OCI-LY1 (cell line): ENCODE measurements around the gene SHISAL2A.

Source experiments
- H2AFZ ChIP-seq: fragments of 200-600 bp; sonication (generic), shearing (Covaris generic); 2 replicates; pipeline ENCODE4 v1.6.0; 2014; ENCODE audit warnings: antibody characterized with exemption, mild to moderate bottlenecking, low read length
- H3F3A ChIP-seq: fragments of 200-600 bp; sonication (generic), shearing (Covaris generic); 2 replicates; pipeline ENCODE4 v1.6.0; 2014; ENCODE audit warnings: mild to moderate bottlenecking, antibody characterized with exemption, low read length, moderate library complexity; ENCODE audit not compliant: insufficient read depth
- H3K27ac ChIP-seq: fragments of 200-600 bp; sonication (generic); 2 replicates; pipeline ENCODE4 v1.5.1; 2014; ENCODE audit warnings: low read length, mixed run types, mild to moderate bottlenecking, low read depth; ENCODE audit not compliant: poor library complexity, severe bottlenecking
- H3K27me3 ChIP-seq: fragments of 200-600 bp; sonication (generic); 2 replicates; pipeline ENCODE4 v1.6.0; 2014; ENCODE audit warnings: antibody characterized with exemption, mild to moderate bottlenecking, low read length, moderate library complexity; ENCODE audit not compliant: insufficient read depth
- H3K36me3 ChIP-seq: fragments of 200-600 bp; sonication (generic); 2 replicates; pipeline ENCODE4 v1.6.1; 2014; ENCODE audit warnings: mild to moderate bottlenecking, antibody characterized with exemption, low read length, moderate library complexity, mixed read lengths; ENCODE audit not compliant: insufficient read depth
- H3K4me1 ChIP-seq: fragments of 200-600 bp; sonication (generic); 2 replicates; pipeline ENCODE4 v1.5.1; 2014; ENCODE audit warnings: mild to moderate bottlenecking, low read length, moderate library complexity; ENCODE audit not compliant: insufficient read depth, severe bottlenecking
- H3K4me2 ChIP-seq: fragments of 200-600 bp; sonication (generic), shearing (Covaris generic); 2 replicates; pipeline ENCODE4 v1.6.1; 2014; ENCODE audit warnings: low read length
- H3K4me3 ChIP-seq: fragments of 200-600 bp; sonication (generic); 2 replicates; pipeline ENCODE4 v1.5.1; 2014; ENCODE audit warnings: low read length, low read depth, mild to moderate bottlenecking, mixed read lengths; ENCODE audit not compliant: poor library complexity, severe bottlenecking
- H3K79me2 ChIP-seq: fragments of 200-600 bp; shearing (Covaris generic); 2 replicates; pipeline ENCODE4 v1.6.1; 2016; ENCODE audit warnings: mixed run types, low read length, mixed read lengths; ENCODE audit not compliant: insufficient read depth
- H3K9ac ChIP-seq: fragments of 200-600 bp; sonication (generic), shearing (Covaris generic); 2 replicates; pipeline ENCODE4 v1.6.1; 2014; ENCODE audit warnings: mild to moderate bottlenecking, low read length, mixed read lengths
- H3K9me2 ChIP-seq: fragments of 200-600 bp; sonication (generic), shearing (Covaris generic); 2 replicates; pipeline ENCODE4 v1.6.1; 2014; ENCODE audit warnings: low read depth, mild to moderate bottlenecking, low read length, mixed read lengths
- H3K9me3 ChIP-seq: fragments of 200-600 bp; shearing (Covaris generic); 2 replicates; pipeline ENCODE4 v1.6.1; 2014; ENCODE audit warnings: low read length, mixed read lengths
- H4K20me1 ChIP-seq: fragments of 200-600 bp; sonication (generic), shearing (Covaris generic); 2 replicates; pipeline ENCODE4 v1.6.0; 2016; ENCODE audit warnings: mild to moderate bottlenecking, low read length; ENCODE audit not compliant: insufficient read depth
- CTCF ChIP-seq: fragments of 200-600 bp; sonication (generic), shearing (Covaris generic); IDR thresholded peaks from 2 replicates; pipeline ENCODE4 v1.5.1; 2017; ENCODE audit warnings: mild to moderate bottlenecking, antibody characterized with exemption, low read length, moderate library complexity, mixed read lengths
- EZH2 ChIP-seq: fragments of 200-600 bp; sonication (generic), shearing (Covaris generic); IDR thresholded peaks from 2 replicates; pipeline ENCODE4 v1.8.0; 2017; ENCODE audit warnings: borderline replicate concordance, mixed run types, mild to moderate bottlenecking, antibody characterized with exemption, low read length, moderate library complexity, mixed read lengths

The SHISAL2A gene

GRCh38 chr1:52660807-52661206, 27.8 kb downstream of the SHISAL2A start:
- Histone ChIP-seq H3K4me1 (peaks cover 16% of the 10 kb centered on the region), H3K9me2 (no peaks in the 10 kb centered on the region), H3K79me2 (no peaks in the 10 kb centered on the region), H3K27ac (no peak overlapping the region), H3K36me3 (peaks cover 14% of the 10 kb centered on the region; the same call in 1 of the 2 replicates), H3K4me2 (no peak overlapping the region), H3K27me3 (no peaks in the 10 kb centered on the region), H4K20me1 (no peaks in the 10 kb centered on the region), H3K4me3 (no peak overlapping the region), H3K9ac (no peak overlapping the region), H3F3A (no peaks in the 10 kb centered on the region), H2AFZ (no peak overlapping the region), H3K9me3 (no peaks in the 10 kb centered on the region)
- TF ChIP-seq EZH2 (no peak), CTCF (no peak)

- H3K9ac ChIP-seq: no peak overlapping the region
- H3K27me3 ChIP-seq: no peaks in the 10 kb centered on the region
- H3F3A ChIP-seq: no peaks in the 10 kb centered on the region
- no peaks in the 10 kb centered on the region for H3K79me2 ChIP-seq
- H3K4me2 ChIP-seq: no peak overlapping the region
- no peak overlapping the region for H2AFZ ChIP-seq
- peaks cover 7% of the 10 kb centered on the region; the same call in 1 of the 2 replicates for H3K36me3 ChIP-seq
- H3K4me1 ChIP-seq: peaks cover 16% of the 10 kb centered on the region
- H3K4me3 ChIP-seq: no peak overlapping the region
- H4K20me1 ChIP-seq: no peaks in the 10 kb centered on the region
- no peak overlapping the region for H3K27ac ChIP-seq
- TF ChIP-seq EZH2 (no peak), CTCF (no peak)
- no peaks in the 10 kb centered on the region for H3K9me3 ChIP-seq
- H3K9me2 ChIP-seq: no peaks in the 10 kb centered on the region
These were observed 29.8 kb downstream of the SHISAL2A start for GRCh38 chr1:52662645-52663313.

DNA sequence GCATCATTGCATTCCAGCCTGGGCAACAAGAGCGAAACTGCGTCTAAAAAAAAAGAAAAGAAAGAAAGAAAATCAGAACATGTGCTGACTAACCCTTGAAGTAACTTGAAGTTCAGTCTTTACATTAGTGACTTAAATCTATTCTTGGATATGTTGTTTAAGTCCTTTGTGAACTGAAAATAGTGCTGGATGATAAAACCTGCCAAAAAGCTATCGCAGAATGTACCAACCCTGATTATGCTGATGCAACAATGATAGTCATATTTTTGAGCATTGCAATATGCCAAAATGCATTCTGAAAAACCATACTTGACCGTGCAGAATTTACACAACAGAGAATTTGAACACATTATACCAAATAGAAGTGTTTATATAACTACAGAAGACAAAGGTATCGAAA, 30.7 kb downstream of the SHISAL2A start:
- Histone ChIP-seq H3K4me2 (no peak overlapping the region), H3K79me2 (no peaks in the 10 kb centered on the region), H3F3A (no peaks in the 10 kb centered on the region), H3K36me3 (peaks cover 7% of the 10 kb centered on the region; the same call in 1 of the 2 replicates), H3K4me1 (peaks cover 15% of the 10 kb centered on the region), H3K9me2 (no peaks in the 10 kb centered on the region), H3K9ac (no peak overlapping the region), H4K20me1 (no peaks in the 10 kb centered on the region), H2AFZ (no peak overlapping the region), H3K9me3 (no peaks in the 10 kb centered on the region), H3K4me3 (no peak overlapping the region), H3K27ac (no peak overlapping the region), H3K27me3 (no peaks in the 10 kb centered on the region)
- TF ChIP-seq EZH2: no peak
- TF ChIP-seq CTCF: no peak
